ENCODE data around the gene LAMA2. TPM values are rescaled to one million over a fixed set of nuclear protein-coding genes. Genes with fewer than 3 reads are reported as not detected.

Gene LAMA2
- total and polyA plus RNA-seq, 2 experiments from 2014 or later: 0.91 to 6.4 TPM

- DNase-seq (ENCODE audit: low spot score): no peak
- Histone ChIP-seq H3K36me3 (ENCODE audit: insufficient read depth) (no peaks in the 10 kb centered on the region), H3K9me2 (ENCODE audit: insufficient read depth) (no peaks in the 10 kb centered on the region), H3K27me3 (ENCODE audit: insufficient read depth) (no peaks in the 10 kb centered on the region), H3K27ac (ENCODE audit: low read depth) (no peak overlapping the region), H2AFZ (no peak overlapping the region), H3K4me2 (no peak overlapping the region), H3K4me3 (no peak overlapping the region), H4K20me1 (replicated peaks; ENCODE audit: insufficient read depth) (no peaks in the 10 kb centered on the region), H3K79me2 (replicated peaks; ENCODE audit: insufficient read depth) (no peaks in the 10 kb centered on the region), H3F3A (replicated peaks; ENCODE audit: low read depth) (no peaks in the 10 kb centered on the region), H3K4me1 (ENCODE audit: insufficient read depth) (no peaks in the 10 kb centered on the region)
- H3K27ac Mint-ChIP-seq: no peak overlapping the region; the same call in 1 of the 2 replicates
- H3K27me3 Mint-ChIP-seq (ENCODE audit: insufficient read depth, low read depth, poor library complexity): no peaks in the 10 kb centered on the region
- no peak for ATAC-seq
- peaks cover 5% of the 10 kb centered on the region; the same call in 2 of the 3 replicates for H3K4me1 Mint-ChIP-seq
- H3K36me3 Mint-ChIP-seq (ENCODE audit: low read depth): no peaks in the 10 kb centered on the region
- H3K4me3 Mint-ChIP-seq: no peak overlapping the region
- no peak for TF ChIP-seq JUNB (IDR thresholded peaks at IDR 0.05; ENCODE audit: unreplicated experiment)
- no peak for TF ChIP-seq ZNF331 (CRISPR knock-in tag; IDR thresholded peaks at IDR 0.05; ENCODE audit: low read depth)
- no peak for TF ChIP-seq NANOG (IDR thresholded peaks at IDR 0.05; ENCODE audit: borderline replicate concordance)
- TF ChIP-seq EZH2phosphoT487 (IDR thresholded peaks at IDR 0.05; ENCODE audit: unreplicated experiment): no peak
- no peak for TF ChIP-seq ZNF114 (CRISPR knock-in tag; IDR thresholded peaks at IDR 0.05)
- no peak for TF ChIP-seq CTCF (conservative IDR thresholded peaks at IDR 0.05; ENCODE audit: low read depth in 2 of 2)
- no peak for TF ChIP-seq REST (IDR thresholded peaks at IDR 0.05; ENCODE audit: unreplicated experiment)
- no peak for TF ChIP-seq ZNF462 (CRISPR knock-in tag; IDR thresholded peaks at IDR 0.05)
- no peak for TF ChIP-seq EZH2 (IDR thresholded peaks at IDR 0.05; ENCODE audit: low read depth, unreplicated experiment)
- TF ChIP-seq CREB1 (CRISPR knock-in tag; IDR thresholded peaks at IDR 0.05; ENCODE audit: low read depth): no peak
- no peak for TF ChIP-seq ETS1 (IDR thresholded peaks at IDR 0.05)
- no peak for TF ChIP-seq POLR2AphosphoS5 (IDR thresholded peaks at IDR 0.05; ENCODE audit: low read depth)
- no peak for TF ChIP-seq STAT1 (IDR thresholded peaks at IDR 0.05; ENCODE audit: unreplicated experiment)
- no peaks in the 10 kb centered on the region for H3K9me3 Mint-ChIP-seq
Measured at GRCh38 chr6:129181001-129181400, 298.1 kb downstream of the LAMA2 start.
